PC-3 (cell line): ENCODE data around the gene RAB7A. TPM values are rescaled to one million over a fixed set of nuclear protein-coding genes. Genes with fewer than 3 reads are reported as not detected.

Experiments
- ATAC-seq: fragments of 200-7000 bp; cut with Tn5 transposase; 2 replicates; pipeline ENCODE4 v1.9.1; 2020; ENCODE audit warnings: mild to moderate bottlenecking, moderate library complexity
- BruUV-seq: library from RNA; stranded (reverse); fragments of 400-500 nt; replicated peaks from 2 replicates; lab custom pipeline; 2021; lab: Mats Ljungman, UMichigan
- CTCF ChIA-PET: fragments of 300-600 bp; sonication (Branson Sonifier 250); formaldehyde crosslinking; loops from one replicate; lab custom pipeline; 2022; ENCODE audit warnings: antibody characterized with exemption; lab: Charles Lee
- POLR2A ChIA-PET: fragments of 300-600 bp; sonication (Branson Sonifier 250); formaldehyde crosslinking; loops from one replicate; lab custom pipeline; 2022; ENCODE audit warnings: antibody characterized with exemption; ENCODE audit not compliant: unreplicated experiment; lab: Charles Lee
- DNase-seq: peaks from one replicate; pipeline ENCODE4 v3.0.0-alpha.2; 2015
- H2AFZ ChIP-seq: fragments of 300-600 bp; sonication (generic); 2 replicates; pipeline ENCODE4 v1.6.0; 2016; ENCODE audit warnings: antibody characterized with exemption, low read length
- H3F3A ChIP-seq: fragments of 300-600 bp; sonication (generic); one replicate; pipeline ENCODE4 v1.6.0; 2017; ENCODE audit warnings: antibody characterized with exemption, low read length, control low read depth, mild to moderate bottlenecking; ENCODE audit not compliant: unreplicated experiment
- H3K27ac ChIP-seq: fragments of 300-600 bp; sonication (generic); 2 replicates; pipeline ENCODE4 v1.5.1; 2016; ENCODE audit warnings: mild to moderate bottlenecking, low read length
- H3K27me3 ChIP-seq: fragments of 300-600 bp; sonication (generic); 2 replicates; pipeline ENCODE4 v1.6.1; 2016; ENCODE audit warnings: low read length, mixed read lengths
- H3K36me3 ChIP-seq: fragments of 300-600 bp; sonication (generic); 2 replicates; pipeline ENCODE4 v1.6.1; 2016; ENCODE audit warnings: low read depth, mixed run types, low read length, mixed read lengths
- H3K4me1 ChIP-seq: fragments of 300-600 bp; sonication (generic); 2 replicates; pipeline ENCODE4 v1.5.1; 2016; ENCODE audit warnings: low read length; ENCODE audit not compliant: insufficient read depth
- H3K4me2 ChIP-seq: fragments of 300-600 bp; sonication (generic); 2 replicates; pipeline ENCODE4 v1.6.0; 2016; ENCODE audit warnings: low read length
- H3K4me3 ChIP-seq: fragments of 300-600 bp; sonication (generic); 2 replicates; pipeline ENCODE4 v1.5.1; 2016; ENCODE audit warnings: mild to moderate bottlenecking, low read length, mixed read lengths
- H3K79me2 ChIP-seq: fragments of 300-600 bp; sonication (generic); 2 replicates; pipeline ENCODE4 v1.6.1; 2017; ENCODE audit warnings: low read length, mixed read lengths
- H3K9ac ChIP-seq: fragments of 300-600 bp; sonication (generic); 2 replicates; pipeline ENCODE4 v1.6.0; 2016; ENCODE audit warnings: mild to moderate bottlenecking, low read length
- H3K9me2 ChIP-seq: fragments of 300-600 bp; sonication (generic); replicated peaks from 2 replicates; pipeline ENCODE4 v1.6.1; 2016; ENCODE audit warnings: mixed run types, low read length, mixed read lengths
- H3K9me3 ChIP-seq: fragments of 300-600 bp; sonication (generic); 2 replicates; pipeline ENCODE4 v1.6.1; 2016; ENCODE audit warnings: low read length, mixed read lengths
- H4K20me1 ChIP-seq: fragments of 300-600 bp; sonication (generic); 2 replicates; pipeline ENCODE4 v1.6.1; 2016; ENCODE audit warnings: low read length, mixed read lengths
- EZH2 ChIP-seq: fragments of 300-600 bp; sonication (generic); IDR thresholded peaks from one replicate; pipeline ENCODE4 v1.6.1; 2017; ENCODE audit warnings: antibody characterized with exemption, mild to moderate bottlenecking, low read length; ENCODE audit not compliant: unreplicated experiment
- EZH2phosphoT487 ChIP-seq: fragments of 300-600 bp; sonication (generic); IDR thresholded peaks from 2 replicates; pipeline ENCODE4 v1.6.1; 2018; ENCODE audit warnings: mild to moderate bottlenecking, antibody characterized with exemption, low read length, borderline replicate concordance
- intact Hi-C: fragments of 100-400 bp; cut with micrococcal nuclease; formaldehyde crosslinking; loops from 2 replicates; pipeline ENCODE4 v1.9.0; 2023
- total RNA-seq: library from RNA; depleted of rRNA; stranded (reverse); fragments of >200 nt; gene quantifications from 2 replicates; pipeline ENCODE4 v1.2.3, GENCODE V29; 2014
- TF ChIP-seq, protein P1 (sequence below): fragments of 300-600 bp; sonication (generic); conservative IDR thresholded peaks from 2 replicates; pipeline ENCODE4 v1.5.1; 2017; ENCODE audit warnings: antibody characterized with exemption, low read depth, mild to moderate bottlenecking, low read length

The RAB7A gene
- total RNA-seq, 1 experiment from 2014 or later, result 48.0 TPM

DNA sequence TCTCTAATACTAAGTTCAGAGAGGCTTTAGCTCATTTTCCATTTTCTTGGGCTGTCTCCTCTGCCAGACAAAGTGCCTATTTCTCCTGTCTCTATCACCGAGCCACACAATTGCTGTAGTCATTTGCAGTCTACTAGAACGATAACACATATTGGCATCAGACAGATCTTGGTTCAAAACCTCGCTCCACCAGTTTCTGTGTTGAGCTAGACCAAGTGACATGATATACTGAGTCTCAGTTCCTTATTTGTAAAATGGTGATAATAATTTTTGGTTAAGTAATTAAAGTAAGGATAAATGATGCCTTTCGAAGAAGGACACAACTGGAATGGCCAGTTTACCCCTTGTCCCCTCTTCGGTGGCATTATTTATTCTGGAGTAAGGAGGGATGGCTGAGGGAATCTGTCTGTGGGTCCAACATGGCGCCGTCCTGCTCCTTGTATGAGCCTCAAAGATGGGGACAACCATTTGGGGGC is 398 bp upstream of the RAB7A start:
- Histone ChIP-seq H3K4me3 (peak overlapping the region; percentile 99; the same call in 1 of the 2 replicates), H3K27ac (no peak overlapping the region)

DNA sequence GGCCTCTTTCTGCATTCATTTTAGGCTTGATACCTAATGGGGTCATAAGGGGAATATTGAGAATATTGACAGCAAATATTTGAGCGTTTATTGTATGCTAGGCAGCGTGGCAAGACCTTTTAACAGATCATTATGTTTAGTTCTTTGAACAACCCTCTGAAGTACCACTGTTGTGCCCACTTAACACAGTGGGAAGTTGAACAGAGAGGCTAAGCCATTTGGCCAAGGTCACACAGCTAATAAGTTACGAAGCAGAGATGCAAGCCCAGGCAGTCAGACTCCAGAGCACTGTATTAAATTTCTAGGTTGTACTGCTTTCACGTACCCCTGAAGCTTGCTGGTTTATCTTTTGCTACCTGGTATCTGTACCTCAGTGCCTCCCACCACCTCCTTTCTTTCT is 1.1 kb downstream of the RAB7A start:
- no peak overlapping the region for H2AFZ ChIP-seq
- H3K4me2 ChIP-seq, result peak overlapping the region; percentile 90
- no peak for DNase-seq
- ATAC-seq, result no peak
- peaks cover 48% of the 10 kb centered on the region for H4K20me1 ChIP-seq
- CTCF ChIA-PET, result no interaction called here
- peak overlapping the region; percentile 76; the same call in 1 of the 2 replicates for H3K27ac ChIP-seq
- TF ChIP-seq, protein P1, sequence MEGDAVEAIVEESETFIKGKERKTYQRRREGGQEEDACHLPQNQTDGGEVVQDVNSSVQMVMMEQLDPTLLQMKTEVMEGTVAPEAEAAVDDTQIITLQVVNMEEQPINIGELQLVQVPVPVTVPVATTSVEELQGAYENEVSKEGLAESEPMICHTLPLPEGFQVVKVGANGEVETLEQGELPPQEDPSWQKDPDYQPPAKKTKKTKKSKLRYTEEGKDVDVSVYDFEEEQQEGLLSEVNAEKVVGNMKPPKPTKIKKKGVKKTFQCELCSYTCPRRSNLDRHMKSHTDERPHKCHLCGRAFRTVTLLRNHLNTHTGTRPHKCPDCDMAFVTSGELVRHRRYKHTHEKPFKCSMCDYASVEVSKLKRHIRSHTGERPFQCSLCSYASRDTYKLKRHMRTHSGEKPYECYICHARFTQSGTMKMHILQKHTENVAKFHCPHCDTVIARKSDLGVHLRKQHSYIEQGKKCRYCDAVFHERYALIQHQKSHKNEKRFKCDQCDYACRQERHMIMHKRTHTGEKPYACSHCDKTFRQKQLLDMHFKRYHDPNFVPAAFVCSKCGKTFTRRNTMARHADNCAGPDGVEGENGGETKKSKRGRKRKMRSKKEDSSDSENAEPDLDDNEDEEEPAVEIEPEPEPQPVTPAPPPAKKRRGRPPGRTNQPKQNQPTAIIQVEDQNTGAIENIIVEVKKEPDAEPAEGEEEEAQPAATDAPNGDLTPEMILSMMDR, result no peak
- TF ChIP-seq EZH2 (no peak), EZH2phosphoT487 (no peak)
- no peaks in the 10 kb centered on the region for H3K9me2 ChIP-seq
- intact Hi-C loops, result loop anchor here (5.0 kb wide), 1 partner anchor 60 kb away; no protein-coding TSS in a partner anchor
- H3K4me1 ChIP-seq, result peaks cover 20% of the 10 kb centered on the region
- H3K9me3 ChIP-seq, result no peaks in the 10 kb centered on the region
- H3K36me3 ChIP-seq, result no peaks in the 10 kb centered on the region; the same call in 1 of the 2 replicates
- peak overlapping the region; percentile 99 for H3K4me3 ChIP-seq
- no peaks in the 10 kb centered on the region for H3F3A ChIP-seq
- POLR2A ChIA-PET, result no interaction called here
- H3K9ac ChIP-seq, result peak overlapping the region; percentile 95
- H3K27me3 ChIP-seq, result no peaks in the 10 kb centered on the region
- BruUV-seq, result TSS peak; percentile 48
- H3K79me2 ChIP-seq, result peaks cover 67% of the 10 kb centered on the region

More for the DNA sequence above, 398 bp upstream of the RAB7A start:
- H3K36me3 ChIP-seq, result no peaks in the 10 kb centered on the region
- H3K9me3 ChIP-seq, result no peaks in the 10 kb centered on the region
- 0 out of 2 replicates have a peak overlapping the region, but pooled peaks have one; percentile 95 for H3K9ac ChIP-seq
- peak overlapping the region; percentile 98 for H2AFZ ChIP-seq
- ChIA-PET CTCF (no interaction called here), POLR2A (no interaction called here)
- H3K9me2 ChIP-seq, result no peaks in the 10 kb centered on the region
- H3F3A ChIP-seq, result no peaks in the 10 kb centered on the region
- ATAC-seq, result no peak
- H3K27me3 ChIP-seq, result no peaks in the 10 kb centered on the region
- peaks cover 36% of the 10 kb centered on the region for H4K20me1 ChIP-seq
- TF ChIP-seq, protein P1, result no peak
- DNase-seq, result no peak
- intact Hi-C loops, result loop anchor here (5.0 kb wide), 1 partner anchor 62 kb away; no protein-coding TSS in a partner anchor
- TSS peak; percentile 62 for BruUV-seq
- H3K4me1 ChIP-seq, result peaks cover 20% of the 10 kb centered on the region
- peaks cover 52% of the 10 kb centered on the region for H3K79me2 ChIP-seq
- H3K4me2 ChIP-seq, result peak overlapping the region; percentile 68

GRCh38 chr3:128727485-128727884 is 1.5 kb downstream of the RAB7A start:
- intact Hi-C loops, result loop anchor here (5.0 kb wide), 1 partner anchor 60 kb away; no protein-coding TSS in a partner anchor
- Histone ChIP-seq H3K27ac (no peak overlapping the region), H3K9me2 (no peaks in the 10 kb centered on the region), H4K20me1 (peaks cover 52% of the 10 kb centered on the region), H3K79me2 (peaks cover 71% of the 10 kb centered on the region), H2AFZ (no peak overlapping the region), H3K4me2 (peak overlapping the region; percentile 90), H3K9ac (peak overlapping the region; percentile 95), H3K27me3 (no peaks in the 10 kb centered on the region), H3F3A (no peaks in the 10 kb centered on the region), H3K9me3 (no peaks in the 10 kb centered on the region), H3K36me3 (no peaks in the 10 kb centered on the region; the same call in 1 of the 2 replicates), H3K4me3 (peak overlapping the region; percentile 99), H3K4me1 (peaks cover 20% of the 10 kb centered on the region)
- CTCF ChIA-PET, result no interaction called here
- POLR2A ChIA-PET, result no interaction called here
- DNase-seq (peak; percentile 15), ATAC-seq (no peak)
- no peak for TF ChIP-seq EZH2phosphoT487
- TF ChIP-seq EZH2, result no peak
- TF ChIP-seq, protein P1, result no peak
- BruUV-seq, result no TSS peak
